Smooth muscle cell (in vitro differentiated cells): ENCODE measurements around the gene SCART1. TPM values are rescaled to one million over a fixed set of nuclear protein-coding genes. Genes with fewer than 3 reads are reported as not detected.

Source experiments
- DNase-seq: peaks from one replicate; lab custom pipeline; 2025; ENCODE audit not compliant: unreplicated experiment; lab: John Stamatoyannopoulos, UW
- H2AFZ ChIP-seq: fragments of 200-600 bp; sonication (generic); 2 replicates; pipeline ENCODE4 v1.6.0; 2016; ENCODE audit warnings: antibody characterized with exemption, low read depth, mild to moderate bottlenecking
- H3F3A ChIP-seq: fragments of 200-600 bp; sonication (generic); 2 replicates; pipeline ENCODE4 v1.6.0; 2017; ENCODE audit warnings: antibody characterized with exemption, low read depth
- H3K27ac ChIP-seq: fragments of 200-600 bp; sonication (generic); 2 replicates; pipeline ENCODE4 v1.5.1; 2016; ENCODE audit warnings: low read depth, mild to moderate bottlenecking
- H3K27me3 ChIP-seq: fragments of 200-600 bp; sonication (generic); 2 replicates; pipeline ENCODE4 v1.6.1; 2016; ENCODE audit warnings: low read depth, mild to moderate bottlenecking
- H3K36me3 ChIP-seq: fragments of 200-600 bp; sonication (generic); 2 replicates; pipeline ENCODE4 v1.5.1; 2016; ENCODE audit warnings: low read depth
- H3K4me1 ChIP-seq: fragments of 200-600 bp; sonication (generic); 2 replicates; pipeline ENCODE4 v1.5.1; 2016; ENCODE audit warnings: low read depth
- H3K4me2 ChIP-seq: fragments of 200-600 bp; sonication (generic); 2 replicates; pipeline ENCODE4 v1.6.0; 2016; ENCODE audit warnings: mild to moderate bottlenecking
- H3K4me3 ChIP-seq: fragments of 200-600 bp; sonication (generic); 2 replicates; pipeline ENCODE4 v1.5.1; 2016; ENCODE audit warnings: mild to moderate bottlenecking
- H3K79me2 ChIP-seq: fragments of 200-600 bp; sonication (generic); 2 replicates; pipeline ENCODE4 v1.6.0; 2016; ENCODE audit warnings: low read depth, mild to moderate bottlenecking
- H3K9ac ChIP-seq: fragments of 200-600 bp; sonication (generic); 2 replicates; pipeline ENCODE4 v1.6.0; 2016; ENCODE audit warnings: low read depth
- H3K9me3 ChIP-seq: fragments of 200-600 bp; sonication (generic); replicated peaks from 2 replicates; pipeline ENCODE4 v1.5.1; 2016; ENCODE audit warnings: low read depth
- H4K20me1 ChIP-seq: fragments of 200-600 bp; sonication (generic); 2 replicates; pipeline ENCODE4 v1.6.0; 2016; ENCODE audit warnings: low read depth
- WGBS: methylation state at CpG from one replicate; pipeline ENCODE4 v1.1.7; 2016; ENCODE audit warnings: low lambda C conversion rate; 5-methylcytosine and 5-hydroxymethylcytosine counted together
- polyA plus RNA-seq: library from polyadenylated mRNA; unstranded; fragments of >200 nt; fragmentation: Nextera tagmentation; extraction: Ambion mirVana; gene quantifications from 2 replicates; pipeline ENCODE4 v1.2.1, GENCODE V29; 2016
- total RNA-seq: library from RNA; depleted of rRNA; stranded (reverse); fragments of >200 nt; gene quantifications from 2 replicates; pipeline ENCODE4 v1.2.3, GENCODE V29; 2014
- TF ChIP-seq, protein P1 (sequence below): fragments of 200-600 bp; sonication (generic); IDR thresholded peaks from 2 replicates; pipeline ENCODE4 v1.5.1; 2017; ENCODE audit warnings: borderline replicate concordance, mild to moderate bottlenecking, antibody characterized with exemption; ENCODE audit not compliant: insufficient read depth, poor library complexity, severe bottlenecking

The SCART1 gene
- total and polyA plus RNA-seq, 2 experiments from 2014 or later, result 0.45 to 2.2 TPM

DNA sequence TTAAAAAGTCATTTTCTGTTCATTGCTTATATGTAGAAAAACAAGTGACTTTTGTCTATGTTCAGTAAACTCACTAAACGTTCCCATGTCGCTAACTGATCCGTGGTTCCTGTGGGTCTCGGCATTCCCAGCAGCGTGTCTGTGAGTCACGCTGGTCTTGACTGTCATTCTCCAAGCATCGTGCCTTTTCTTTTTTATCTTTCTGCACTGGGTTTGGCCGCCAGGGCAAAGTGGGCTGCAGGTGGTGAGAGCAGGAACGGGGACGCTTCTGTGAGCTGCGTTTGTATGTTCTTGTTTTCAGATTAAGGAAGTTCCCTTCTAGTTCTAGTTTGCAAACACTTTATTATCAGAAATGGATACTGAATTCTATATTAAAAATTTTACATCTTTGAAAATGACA lies 6.8 kb upstream of the SCART1 start:
- DNase-seq, result no peak
- Histone ChIP-seq H4K20me1 (no peaks in the 10 kb centered on the region), H3K4me3 (no peak overlapping the region), H3K4me1 (no peaks in the 10 kb centered on the region), H3K4me2 (no peak overlapping the region), H3K27me3 (no peaks in the 10 kb centered on the region), H2AFZ (no peak overlapping the region), H3F3A (no peaks in the 10 kb centered on the region), H3K9me3 (peaks cover 13% of the 10 kb centered on the region), H3K27ac (no peak overlapping the region), H3K36me3 (no peaks in the 10 kb centered on the region), H3K79me2 (no peaks in the 10 kb centered on the region), H3K9ac (no peak overlapping the region)
- 87% methylated on average over 11 of the region's 11 CpGs for WGBS
- TF ChIP-seq, protein P1, sequence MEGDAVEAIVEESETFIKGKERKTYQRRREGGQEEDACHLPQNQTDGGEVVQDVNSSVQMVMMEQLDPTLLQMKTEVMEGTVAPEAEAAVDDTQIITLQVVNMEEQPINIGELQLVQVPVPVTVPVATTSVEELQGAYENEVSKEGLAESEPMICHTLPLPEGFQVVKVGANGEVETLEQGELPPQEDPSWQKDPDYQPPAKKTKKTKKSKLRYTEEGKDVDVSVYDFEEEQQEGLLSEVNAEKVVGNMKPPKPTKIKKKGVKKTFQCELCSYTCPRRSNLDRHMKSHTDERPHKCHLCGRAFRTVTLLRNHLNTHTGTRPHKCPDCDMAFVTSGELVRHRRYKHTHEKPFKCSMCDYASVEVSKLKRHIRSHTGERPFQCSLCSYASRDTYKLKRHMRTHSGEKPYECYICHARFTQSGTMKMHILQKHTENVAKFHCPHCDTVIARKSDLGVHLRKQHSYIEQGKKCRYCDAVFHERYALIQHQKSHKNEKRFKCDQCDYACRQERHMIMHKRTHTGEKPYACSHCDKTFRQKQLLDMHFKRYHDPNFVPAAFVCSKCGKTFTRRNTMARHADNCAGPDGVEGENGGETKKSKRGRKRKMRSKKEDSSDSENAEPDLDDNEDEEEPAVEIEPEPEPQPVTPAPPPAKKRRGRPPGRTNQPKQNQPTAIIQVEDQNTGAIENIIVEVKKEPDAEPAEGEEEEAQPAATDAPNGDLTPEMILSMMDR, result no peak

DNA sequence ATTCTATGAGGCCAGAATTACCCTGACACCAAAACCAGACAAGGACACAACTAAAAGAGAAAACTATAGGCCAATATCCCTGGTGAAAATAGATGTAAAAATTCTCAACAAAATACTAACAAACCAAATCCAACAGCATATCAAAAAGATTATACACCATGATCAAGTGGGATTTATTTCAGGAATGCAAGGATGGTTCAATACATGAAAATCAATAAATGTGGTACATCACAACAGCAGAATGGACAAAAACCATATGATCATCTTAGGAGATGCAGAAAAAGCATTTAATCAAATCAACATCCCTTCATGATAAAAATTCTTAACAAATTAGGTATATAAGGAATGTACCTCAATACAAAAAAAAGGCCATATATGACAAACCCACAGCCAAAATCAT lies 5.6 kb upstream of the SCART1 start:
- H3K27me3 ChIP-seq, result no peaks in the 10 kb centered on the region
- H3K79me2 ChIP-seq, result no peaks in the 10 kb centered on the region
- no peak for DNase-seq
- no peaks in the 10 kb centered on the region for H3K36me3 ChIP-seq
- H3K27ac ChIP-seq, result no peak overlapping the region
- H3K9me3 ChIP-seq, result peaks cover 13% of the 10 kb centered on the region
- H3K9ac ChIP-seq, result no peak overlapping the region
- no peak overlapping the region for H3K4me2 ChIP-seq
- H3K4me3 ChIP-seq, result no peak overlapping the region
- no peaks in the 10 kb centered on the region for H3F3A ChIP-seq
- no peaks in the 10 kb centered on the region for H4K20me1 ChIP-seq
- TF ChIP-seq, protein P1, result no peak
- no peaks in the 10 kb centered on the region for H3K4me1 ChIP-seq
- no peak overlapping the region for H2AFZ ChIP-seq

DNA sequence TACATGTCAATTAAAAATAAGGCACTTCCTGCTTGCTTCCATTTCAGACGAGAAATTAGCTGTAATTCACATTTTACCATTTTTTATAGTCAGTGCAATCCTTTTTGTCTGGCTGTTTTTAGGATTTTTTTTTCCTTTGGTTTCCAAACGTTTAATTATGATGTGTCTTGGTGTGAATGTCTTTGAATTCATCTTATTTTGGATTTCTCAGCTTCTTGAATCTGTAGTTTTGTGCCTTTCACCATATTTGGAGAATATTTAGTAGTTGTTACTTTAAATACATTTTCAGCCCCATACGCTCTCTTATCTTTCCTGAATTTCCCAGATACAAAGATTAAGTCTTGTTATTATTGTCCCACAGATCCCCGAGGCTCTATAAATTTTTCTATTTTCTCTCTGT lies 2.4 kb upstream of the SCART1 start:
- H3K27ac ChIP-seq, result no peak overlapping the region
- H2AFZ ChIP-seq, result no peak overlapping the region
- 55% methylated on average over 4 of the region's 4 CpGs for WGBS
- H3K4me3 ChIP-seq, result no peak overlapping the region
- H3K4me1 ChIP-seq, result no peaks in the 10 kb centered on the region
- no peaks in the 10 kb centered on the region for H3K36me3 ChIP-seq
- H3K4me2 ChIP-seq, result no peak overlapping the region
- H4K20me1 ChIP-seq, result no peaks in the 10 kb centered on the region
- DNase-seq, result no peak
- no peaks in the 10 kb centered on the region for H3K79me2 ChIP-seq
- TF ChIP-seq, protein P1, result no peak
- H3F3A ChIP-seq, result no peaks in the 10 kb centered on the region
- no peak overlapping the region for H3K9ac ChIP-seq
- peaks cover 13% of the 10 kb centered on the region for H3K9me3 ChIP-seq
- H3K27me3 ChIP-seq, result no peaks in the 10 kb centered on the region

DNA sequence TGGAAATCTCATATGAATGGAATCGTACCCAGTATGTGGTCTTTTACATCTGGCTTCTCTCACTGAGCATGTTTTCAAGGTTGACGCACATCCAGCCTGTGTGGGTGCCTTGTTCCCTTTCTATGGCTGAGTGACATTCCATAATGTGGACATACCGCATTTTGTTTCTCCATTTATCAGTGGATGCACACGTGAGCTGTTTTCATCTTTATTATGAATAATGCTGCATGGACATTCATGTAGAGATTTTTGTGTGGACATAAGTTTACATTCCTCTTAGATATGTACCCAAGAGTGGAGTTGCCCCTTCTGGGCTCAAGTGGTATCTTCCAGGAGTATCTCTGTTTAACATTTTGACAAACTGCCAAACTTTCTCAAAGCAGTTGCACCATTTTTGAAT lies 1.3 kb upstream of the SCART1 start:
- H3K79me2 ChIP-seq, result no peaks in the 10 kb centered on the region
- no peaks in the 10 kb centered on the region for H4K20me1 ChIP-seq
- no peak overlapping the region for H3K27ac ChIP-seq
- DNase-seq, result no peak
- no peaks in the 10 kb centered on the region for H3F3A ChIP-seq
- no peak overlapping the region for H3K4me3 ChIP-seq
- H3K9ac ChIP-seq, result no peak overlapping the region
- H3K27me3 ChIP-seq, result no peaks in the 10 kb centered on the region
- H2AFZ ChIP-seq, result no peak overlapping the region
- TF ChIP-seq, protein P1, result no peak
- no peak overlapping the region for H3K4me2 ChIP-seq
- peaks cover 7% of the 10 kb centered on the region for H3K9me3 ChIP-seq
- no peaks in the 10 kb centered on the region for H3K4me1 ChIP-seq
- WGBS, result 71% methylated on average over 4 of the region's 4 CpGs
- no peaks in the 10 kb centered on the region for H3K36me3 ChIP-seq
